ENCODE data around the gene UTP3. TPM values are rescaled to one million over a fixed set of nuclear protein-coding genes. Genes with fewer than 3 reads are reported as not detected.
A peak's percentile ranks its signal among the peaks of the same experiment; 100 is the strongest.
"Not testable (repeated sequence)": the region's sequence is repeated elsewhere in the genome, so short reads cannot be mapped to it uniquely, and the experiment has no call there.

Gene UTP3
- total and polyA plus RNA-seq, 12 donors, result 14.9 to 51.1 (median 32.3) TPM

- no peaks in the 10 kb centered on the region for H3K27me3 ChIP-seq
- TF ChIP-seq CTCF (IDR thresholded peaks at IDR 0.05), result no peak
- no peak overlapping the region for H3K4me3 ChIP-seq
- 85 to 90% (median 87%) methylated on average over 1 of the region's 1 CpG for WGBS, 4 donors
- no peaks in the 10 kb centered on the region for H3K9me3 ChIP-seq (replicated peaks in 1 of 3)
- no peaks in the 10 kb centered on the region for H3K4me1 ChIP-seq (replicated peaks in 1 of 2)
- intact Hi-C loops (cut with DNase I), result no loop called here
- no peak overlapping the region for H3K27ac ChIP-seq
- DNase-seq, result no peak
- H3K36me3 ChIP-seq (replicated peaks in 1 of 2), result no peaks in the 10 kb centered on the region
Observed at GRCh38 chr4:70678383-70678999, 9.8 kb upstream of the UTP3 start.

GRCh38 chr4:70680934-70681333 is 7.4 kb upstream of the UTP3 start:
- no peaks in the 10 kb centered on the region for H3K9me3 ChIP-seq (replicated peaks in 1 of 3)
- no peak for DNase-seq
- no peak overlapping the region for H3K4me3 ChIP-seq
- no peaks in the 10 kb centered on the region for H3K4me1 ChIP-seq (replicated peaks in 1 of 2)
- H3K27ac ChIP-seq, result no peak overlapping the region
- no peaks in the 10 kb centered on the region for H3K36me3 ChIP-seq (replicated peaks in 1 of 2)
- intact Hi-C loops (cut with DNase I), result loop anchor here in 1 of 2 donors (10.0 kb wide), 1 partner anchor 154 kb away; the partner anchor contains the start of gene GRSF1
- H3K27me3 ChIP-seq, result no peaks in the 10 kb centered on the region
- TF ChIP-seq POLR2A (IDR thresholded peaks at IDR 0.05), result no peak
- no peak for TF ChIP-seq CTCF (IDR thresholded peaks at IDR 0.05)

GRCh38 chr4:70681704-70682103 is 6.6 kb upstream of the UTP3 start:
- intact Hi-C loops (cut with DNase I), result loop anchor here in 1 of 2 donors (10.0 kb wide), 1 partner anchor 153 kb away; the partner anchor contains the start of gene GRSF1
- Histone ChIP-seq H3K27ac (no peak overlapping the region), H3K27me3 (no peaks in the 10 kb centered on the region), H3K4me1 (replicated peaks in 1 of 2) (no peaks in the 10 kb centered on the region), H3K9me3 (replicated peaks in 1 of 3) (no peaks in the 10 kb centered on the region), H3K36me3 (replicated peaks in 1 of 2) (no peaks in the 10 kb centered on the region), H3K4me3 (no peak overlapping the region)
- no peak for DNase-seq
- TF ChIP-seq CTCF (IDR thresholded peaks at IDR 0.05), result no peak
- no peak for TF ChIP-seq POLR2A (IDR thresholded peaks at IDR 0.05)

GRCh38 chr4:70682142-70682541 is 6.2 kb upstream of the UTP3 start:
- intact Hi-C loops (cut with DNase I), result loop anchor here in 1 of 2 donors (10.0 kb wide), 1 partner anchor 153 kb away; the partner anchor contains the start of gene GRSF1
- H3K36me3 ChIP-seq (replicated peaks in 1 of 2); DNase-seq: not testable (repeated sequence)

GRCh38 chr4:70687392-70687791 is 940 bp upstream of the UTP3 start:
- Histone ChIP-seq H3K27ac (peak overlapping the region; percentile 85 to 97 (median 89)), H3K36me3 (replicated peaks in 1 of 2) (peaks cover 0 to under 1% of the 10 kb centered on the region in 2 donors), H3K4me1 (replicated peaks in 1 of 2) (peaks cover 21 to 33% of the 10 kb centered on the region in 2 donors), H3K27me3 (no peaks in the 10 kb centered on the region), H3K4me3 (peak overlapping the region in 3 of 4 donors; percentile 27 to 96 (median 56)), H3K9me3 (replicated peaks in 1 of 3) (no peaks in the 10 kb centered on the region)
- intact Hi-C loops (cut with DNase I), result loop anchor here in 1 of 2 donors (10.0 kb wide), 1 partner anchor 147 kb away; the partner anchor contains the start of gene GRSF1
- DNase-seq, result peak in 5 of 7 donors; percentile 16 to 62 (median 34)
- TF ChIP-seq POLR2A (IDR thresholded peaks at IDR 0.05) (no peak), CTCF (IDR thresholded peaks at IDR 0.05) (no peak)
- 63 to 70% (median 66%) methylated on average over 13 of the region's 13 CpGs for WGBS, 4 donors

More at GRCh38 chr4:70682142-70682541, 6.2 kb upstream of the UTP3 start:
- not testable (repeated sequence) for H3K4me3 ChIP-seq; H3K27ac ChIP-seq; H3K27me3 ChIP-seq; H3K9me3 ChIP-seq (replicated peaks in 1 of 3); H3K4me1 ChIP-seq (replicated peaks in 1 of 2)
- 73 to 82% (median 78%) methylated on average over 3 of the region's 3 CpGs for WGBS, 4 donors

Data from adrenal gland (tissue), 12 donors.